Inferior parietal cortex (tissue), 1 donor: ENCODE results near the gene PLEKHG5.

ENCODE experiments used
- DNase-seq: peaks from one replicate; pipeline ENCODE4 v3.0.0-alpha.2; 2016; ENCODE audit errors: extremely low spot score

The PLEKHG5 gene

DNA sequence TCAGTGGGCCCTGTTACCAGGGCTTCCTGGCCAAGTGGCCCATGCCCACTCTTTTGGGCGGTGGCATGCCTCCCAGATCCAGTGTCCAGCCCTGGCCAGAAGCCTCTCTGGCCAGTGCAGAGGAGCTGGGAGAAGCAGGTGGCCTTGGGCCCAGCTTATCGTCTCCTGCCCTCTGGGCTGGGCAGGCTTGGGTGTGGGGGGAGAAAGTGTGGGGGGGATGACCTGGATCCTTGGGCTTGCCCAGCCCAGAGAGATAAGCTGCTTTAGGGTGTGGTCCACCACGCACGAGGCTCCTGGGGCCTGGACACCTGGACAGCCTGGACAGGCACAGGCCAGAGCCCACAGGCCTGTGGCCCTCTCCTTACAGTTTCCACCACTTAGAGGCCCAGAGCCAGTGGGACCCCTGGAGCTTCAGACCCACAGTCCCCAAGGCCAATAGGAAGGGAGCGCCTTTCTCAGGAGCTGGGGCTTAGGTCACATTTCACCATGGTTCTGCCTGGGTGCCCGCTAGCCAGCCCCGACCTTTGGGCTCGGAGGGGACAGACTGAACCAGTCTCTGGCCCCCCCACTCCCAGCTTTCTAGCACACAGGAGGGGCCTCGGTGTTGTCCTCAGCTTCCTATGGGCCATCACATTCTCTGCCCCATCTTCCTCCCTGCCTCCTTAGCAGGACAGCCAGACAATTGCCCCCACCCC is 65.0 kb downstream of the PLEKHG5 start:
- DNase-seq = no peak

DNA sequence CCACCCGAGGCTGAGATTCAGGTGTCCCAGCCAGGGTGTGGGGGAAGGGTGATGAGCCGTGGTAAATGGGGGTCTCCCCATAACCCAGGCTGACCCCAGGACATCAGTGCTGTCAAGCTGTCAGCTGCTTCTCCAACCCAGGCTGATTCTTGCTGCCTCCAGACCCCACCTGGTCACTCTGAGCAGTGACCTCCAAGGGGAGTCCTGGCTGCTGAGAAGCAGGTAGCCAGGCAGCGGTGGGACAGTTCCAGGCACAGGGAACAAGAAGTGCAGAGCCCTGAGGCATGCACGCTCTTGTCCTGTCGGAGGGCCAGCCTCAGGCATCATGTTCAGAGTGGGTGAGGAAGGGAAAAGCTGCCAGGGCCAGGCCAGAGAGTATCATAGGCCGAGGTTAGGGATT is 65.8 kb downstream of the PLEKHG5 start:
- DNase-seq = no peak

DNA sequence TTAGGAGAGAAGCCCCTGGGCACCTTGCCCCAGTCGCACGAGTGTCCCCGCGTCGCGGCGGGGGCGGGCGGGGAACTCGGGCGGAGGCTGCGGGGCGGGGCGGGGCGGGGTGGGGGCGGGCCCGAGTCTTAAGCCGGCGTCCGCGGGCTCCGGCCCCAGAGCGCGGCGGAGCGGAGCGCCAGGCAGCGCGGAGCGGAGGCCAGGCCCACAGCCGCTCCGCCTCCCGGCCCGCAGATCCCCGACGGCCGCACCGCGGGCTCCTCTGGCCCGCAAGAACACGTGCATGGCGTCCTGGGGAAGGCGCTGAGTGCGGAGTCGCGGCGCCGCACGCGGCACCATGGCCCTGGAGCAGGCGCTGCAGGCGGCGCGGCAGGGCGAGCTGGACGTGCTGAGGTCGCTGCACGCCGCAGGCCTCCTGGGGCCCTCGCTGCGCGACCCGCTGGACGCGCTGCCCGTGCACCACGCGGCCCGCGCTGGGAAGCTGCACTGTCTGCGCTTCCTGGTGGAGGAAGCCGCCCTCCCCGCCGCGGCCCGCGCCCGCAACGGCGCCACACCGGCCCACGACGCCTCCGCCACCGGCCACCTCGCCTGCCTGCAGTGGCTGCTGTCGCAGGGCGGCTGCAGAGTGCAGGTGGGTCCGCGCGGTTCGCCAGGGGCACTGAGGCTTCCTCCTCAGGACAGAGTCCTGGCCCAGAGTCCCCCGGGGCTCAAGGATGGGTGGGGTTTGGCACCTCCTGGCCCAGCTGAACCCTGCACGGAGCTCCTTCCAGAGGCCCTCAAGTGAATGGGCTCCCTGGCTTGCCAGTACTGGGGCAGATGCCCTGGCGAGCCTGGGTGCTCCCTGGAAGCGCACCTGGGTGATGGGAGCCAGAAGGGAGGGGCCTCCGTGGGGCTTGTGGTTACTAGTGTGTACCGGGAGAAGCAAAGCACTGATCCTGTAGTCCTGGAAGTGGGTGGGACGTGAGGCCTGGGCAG is 66.6 kb downstream of the PLEKHG5 start, which contains the start of gene ESPN:
TSS of gene ESPN (plus strand) at position 158 of the 975 bp plus-strand sequence. CDS start at position 338, 180 bp downstream.
- DNase-seq = no peak

DNA sequence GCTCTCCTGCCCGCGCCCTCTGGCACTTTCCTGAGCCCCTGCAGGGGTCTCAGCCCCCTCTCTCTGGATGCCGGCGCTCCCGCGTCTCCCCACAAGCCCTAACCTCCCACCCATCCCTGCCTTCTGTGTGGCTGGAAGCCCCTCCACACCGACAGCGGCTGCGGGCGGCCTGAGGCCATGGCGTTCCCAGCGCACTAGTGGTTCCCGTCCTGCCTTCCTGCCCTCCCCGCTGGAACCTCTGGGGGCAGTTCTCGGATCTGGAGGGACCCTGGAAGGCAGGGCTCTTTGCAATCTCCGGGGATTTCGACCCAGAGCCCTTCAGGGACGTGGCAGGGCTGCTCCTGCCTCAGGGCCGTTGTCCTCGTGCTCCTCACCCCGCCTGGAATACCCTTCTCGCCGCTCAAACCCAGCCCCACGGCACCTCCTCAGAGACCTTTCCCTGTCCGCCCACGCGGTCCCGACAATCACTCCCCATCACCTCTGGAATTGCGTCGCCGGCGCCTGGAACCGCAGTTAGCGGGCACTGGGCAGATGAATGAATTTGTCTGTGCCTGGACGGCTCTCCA is 67.4 kb downstream of the PLEKHG5 start:
- DNase-seq = no peak

DNA sequence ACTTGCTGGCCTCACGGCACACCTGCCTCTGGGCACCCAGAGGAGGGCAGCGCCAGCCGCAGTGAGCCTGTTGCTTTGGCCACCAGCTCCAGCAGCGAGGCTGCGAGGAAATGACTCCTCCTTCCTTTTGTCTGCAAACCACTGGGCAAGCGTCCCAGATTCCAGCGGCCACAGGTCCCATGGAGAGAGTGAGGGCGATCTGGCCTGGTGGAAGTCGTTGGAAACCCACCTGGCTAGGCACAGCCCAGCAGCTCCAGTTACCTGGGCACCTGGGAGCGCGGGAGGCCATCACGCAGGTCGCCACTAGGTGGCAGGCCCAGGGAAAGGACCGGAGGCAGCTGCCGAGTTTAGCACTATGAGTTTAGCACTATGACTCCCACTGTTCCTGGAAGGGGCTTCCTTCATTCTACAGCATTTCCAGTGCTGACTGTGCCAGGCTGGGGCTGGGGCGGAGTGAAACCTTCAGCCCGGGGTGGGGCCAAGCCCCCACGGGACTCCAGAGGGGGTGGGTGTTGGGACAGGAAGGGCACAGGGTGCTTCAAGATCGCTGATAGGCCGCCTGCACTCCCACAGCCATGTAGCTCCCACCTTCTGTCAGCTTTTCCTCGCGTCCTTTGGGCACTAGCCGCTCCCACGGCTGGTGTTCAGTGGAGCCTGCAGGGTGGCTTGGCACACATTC is 68.0 kb downstream of the PLEKHG5 start:
- no peak for DNase-seq

DNA sequence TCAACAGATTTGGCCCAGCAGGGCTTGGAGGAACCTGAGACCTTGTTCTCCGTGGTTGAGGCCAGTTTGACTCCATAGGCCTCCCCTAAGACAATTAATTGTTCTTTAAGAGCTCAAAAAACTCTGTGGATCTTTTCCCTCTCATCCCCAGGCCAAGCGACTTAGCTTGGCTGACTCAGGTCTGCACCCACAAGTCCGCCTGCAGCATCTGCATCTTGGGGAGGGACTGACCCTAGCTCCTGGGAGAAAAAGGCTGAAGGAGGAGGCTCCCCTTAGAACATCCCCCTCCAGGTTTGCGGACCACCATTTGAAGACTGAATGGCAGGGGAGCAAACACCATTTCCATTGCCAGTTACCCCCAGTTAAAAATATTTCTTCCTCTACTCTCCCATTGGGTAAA is 70.2 kb downstream of the PLEKHG5 start:
- DNase-seq = no peak

DNA sequence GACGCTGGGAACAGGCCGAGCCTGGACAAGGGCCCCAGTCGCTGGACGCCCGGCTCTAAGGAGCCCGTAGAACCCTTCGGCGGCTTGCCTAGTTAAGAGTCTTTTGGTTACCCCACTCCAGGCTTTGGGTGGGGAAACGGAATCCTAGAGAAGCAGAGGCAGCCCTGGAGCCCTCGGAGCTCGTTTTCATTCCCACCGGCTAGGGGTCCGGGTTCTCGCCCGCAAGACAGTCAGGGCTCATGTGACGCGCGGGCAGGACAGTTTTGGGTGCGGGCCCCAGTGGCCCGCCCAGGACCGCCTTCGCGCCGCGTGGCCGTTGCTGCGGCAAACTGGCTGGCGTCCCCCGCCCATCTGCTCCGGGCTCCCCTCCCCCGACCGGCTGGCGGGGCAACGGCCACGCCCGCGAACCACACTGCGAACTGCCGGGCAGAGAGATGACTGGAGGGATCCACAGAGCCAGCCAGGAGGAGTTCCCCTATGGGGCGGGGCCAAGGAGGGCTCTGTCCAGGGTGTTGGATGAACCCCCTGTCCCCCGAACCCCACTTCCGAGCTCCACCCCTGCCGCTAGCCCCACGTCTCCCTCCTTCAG is 70.9 kb downstream of the PLEKHG5 start:
- DNase-seq = no peak

DNA sequence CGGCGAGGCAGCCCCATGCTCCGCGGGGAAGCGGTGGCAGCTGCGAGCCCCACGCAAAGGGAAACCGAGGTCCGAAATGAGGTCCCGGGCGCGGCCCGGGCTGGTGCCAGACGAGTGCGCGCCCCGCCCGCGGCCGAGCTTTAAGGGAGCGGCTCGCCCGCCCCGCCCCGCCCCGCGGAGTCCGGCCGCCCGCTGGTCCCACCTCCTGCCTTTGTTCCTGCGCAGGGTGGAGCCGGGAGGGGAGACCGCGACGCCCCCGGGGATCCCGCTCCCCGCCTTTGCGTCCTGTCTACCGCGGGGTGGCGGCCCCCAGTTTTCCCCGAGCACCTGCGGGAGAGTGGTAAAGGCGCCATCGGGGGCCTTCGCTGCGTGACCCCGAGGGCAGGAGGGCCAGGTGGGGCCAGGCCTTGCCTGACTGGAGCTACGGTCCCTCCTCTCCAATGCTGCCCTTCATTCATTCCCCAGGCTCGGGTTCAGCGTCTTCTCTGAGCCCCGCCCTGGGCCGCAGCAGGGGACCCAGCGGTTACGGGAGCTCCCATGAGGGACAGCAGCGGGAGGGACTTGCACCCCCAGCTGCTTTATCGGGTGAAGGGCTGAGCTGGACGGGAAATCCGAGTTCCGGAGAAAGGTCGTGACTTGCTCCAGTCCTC is 71.5 kb downstream of the PLEKHG5 start, which contains the start of gene HES2:
TSS of gene HES2 (minus strand) at position 116 of the 650 bp plus-strand sequence. CDS start at position 17, 99 bp downstream.
- DNase-seq = no peak

DNA sequence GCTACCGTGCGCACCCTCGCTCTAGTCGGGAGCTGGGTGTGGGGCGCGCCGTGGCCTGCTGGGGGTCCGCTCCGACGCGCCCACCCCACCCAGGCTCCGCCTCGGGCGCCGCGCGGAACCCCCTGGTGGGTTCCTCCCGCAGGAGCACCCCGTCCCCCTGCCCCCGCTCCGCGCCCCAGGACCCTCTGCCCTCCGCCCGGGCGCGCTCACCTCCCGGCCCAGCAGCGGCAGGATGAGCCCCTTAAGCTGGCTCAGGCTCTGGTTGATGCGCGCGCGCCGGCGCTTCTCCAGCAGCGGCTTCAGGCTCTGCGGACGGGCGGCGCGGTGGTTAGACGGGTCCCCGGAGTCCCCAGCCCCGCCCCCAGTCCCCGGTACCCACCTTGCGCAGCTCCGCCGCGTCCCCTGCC is 72.1 kb downstream of the PLEKHG5 start:
- no peak for DNase-seq

DNA sequence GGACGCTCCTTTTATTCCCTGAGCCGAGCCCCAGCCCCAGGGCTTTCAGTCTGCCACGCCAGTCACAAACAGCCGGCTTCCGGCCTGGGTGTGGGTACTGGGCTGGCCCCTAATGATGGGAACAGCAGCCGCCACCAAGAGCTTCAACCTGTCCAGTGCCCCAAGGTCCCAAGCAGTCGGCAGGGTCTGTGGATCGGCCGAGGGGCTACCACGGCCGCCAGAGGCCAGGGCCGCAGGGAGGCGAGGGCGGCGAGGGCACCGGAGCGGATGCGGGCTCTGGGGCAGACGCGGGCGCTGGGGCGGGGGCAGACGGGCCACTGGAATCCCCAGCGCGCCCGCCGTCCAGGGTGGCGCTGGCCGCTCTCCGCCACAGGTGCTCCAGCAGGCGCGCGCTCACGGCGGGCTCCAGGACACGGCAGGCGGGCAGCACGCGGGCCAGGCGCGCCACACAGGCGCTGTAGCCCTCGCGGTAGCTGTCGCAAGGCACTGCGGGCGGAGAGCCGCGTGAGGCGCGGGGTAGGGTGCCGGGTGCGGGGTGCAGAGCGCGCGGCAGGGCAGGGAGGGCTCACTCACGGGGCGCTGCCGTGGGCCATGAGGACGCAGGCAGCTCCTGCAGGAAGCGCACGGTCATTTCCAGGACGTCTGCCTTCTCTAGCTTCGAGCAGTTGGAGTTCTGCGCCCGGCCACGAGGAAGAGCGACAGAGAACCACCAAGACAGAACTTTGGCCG is 72.6 kb downstream of the PLEKHG5 start:
- DNase-seq = no peak

DNA sequence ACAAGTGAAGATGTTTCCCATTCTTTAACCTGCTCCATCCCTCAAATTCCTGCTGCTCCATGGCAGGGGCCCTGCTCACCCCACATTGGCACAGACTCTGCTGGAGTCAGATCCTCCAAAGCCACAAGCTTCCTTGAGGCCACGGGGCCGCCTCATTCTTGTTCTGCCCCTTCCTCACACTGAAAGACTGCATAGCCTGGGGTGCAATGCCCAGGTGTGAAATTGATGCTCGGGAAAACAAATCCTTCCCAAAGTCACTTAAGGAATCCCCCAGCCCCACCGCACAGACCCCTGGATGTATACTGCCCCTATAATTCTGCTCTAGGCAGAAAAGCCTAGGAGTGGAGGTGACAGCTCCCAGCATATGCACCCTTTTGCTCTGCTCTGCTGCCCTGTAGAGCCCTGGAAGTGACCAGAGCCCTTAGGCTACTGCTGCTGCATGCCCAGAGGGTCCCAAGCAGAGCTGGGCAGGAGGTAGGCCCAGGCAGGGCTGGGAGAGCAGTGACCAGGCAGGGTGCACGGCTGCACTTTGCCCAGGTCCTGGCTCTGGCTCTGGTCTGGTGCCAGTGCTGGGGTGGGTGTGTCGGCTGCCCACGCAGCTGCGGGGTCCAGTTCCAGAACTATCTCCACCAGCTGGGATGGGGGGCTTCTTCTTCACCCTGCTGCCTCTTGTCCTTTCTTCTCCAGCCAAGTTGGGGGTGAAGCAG is 73.4 kb downstream of the PLEKHG5 start:
- no peak for DNase-seq
